GM11168 (cell line): Measurements from ENCODE around the gene PRAMEF5.
"Not testable (repeated sequence)": the region's sequence is repeated elsewhere in the genome, so short reads cannot be mapped to it uniquely, and the experiment has no call there.

Experiments used
- in situ Hi-C: fragments of 300-500 bp; cut with MboI; formaldehyde crosslinking; loops from one replicate; pipeline ENCODE4 v1.12.0; 2022; ENCODE audit warnings: low sequenced_read_pairs; ENCODE audit not compliant: unreplicated experiment

The PRAMEF5 gene

GRCh38 chr1:13246554-13246871 is 7.5 kb upstream of the PRAMEF5 start:
- in situ Hi-C loops: loop anchor here (10.0 to 25.0 kb wide), 2 partner anchors 134 to 302 kb away; partner anchors contain the start of genes HNRNPCL2 and PRAMEF6

GRCh38 chr1:13247122-13247521 is 6.9 kb upstream of the PRAMEF5 start:
- in situ Hi-C loops: loop anchor here (10.0 to 25.0 kb wide), 2 partner anchors 135 to 302 kb away; partner anchors contain the start of genes HNRNPCL2 and PRAMEF6

- in situ Hi-C loops: not testable (repeated sequence)
These were observed 11.1 kb downstream of the PRAMEF5 start for GRCh38 chr1:13265124-13265523.

GRCh38 chr1:13277016-13277415 is 23.0 kb downstream of the PRAMEF5 start:
- in situ Hi-C loops: not testable (repeated sequence)

- in situ Hi-C loops: not testable (repeated sequence)
These were observed 25.6 kb downstream of the PRAMEF5 start for GRCh38 chr1:13279617-13280016.

- in situ Hi-C loops: not testable (repeated sequence)
These were observed 31.0 kb downstream of the PRAMEF5 start, which contains the start of gene PRAMEF8 for GRCh38 chr1:13285037-13285436. Gene PRAMEF8, minus strand, starts transcription at chr1:13285137. Its CDS starts 1,046 bp downstream, at chr1:13284091.

GRCh38 chr1:13289030-13289429 is 35.0 kb downstream of the PRAMEF5 start:
- in situ Hi-C loops: not testable (repeated sequence)

GRCh38 chr1:13297216-13297931 is 43.4 kb downstream of the PRAMEF5 start:
- in situ Hi-C loops: not testable (repeated sequence)

- in situ Hi-C loops: not testable (repeated sequence)
These were observed 44.7 kb downstream of the PRAMEF5 start for GRCh38 chr1:13298699-13299098.

GRCh38 chr1:13302197-13302596 is 48.2 kb downstream of the PRAMEF5 start:
- in situ Hi-C loops: loop anchor here (25.0 kb wide), 1 partner anchor 415 kb away; the partner anchor contains the start of genes PRAMEF10 and PRAMEF4

- in situ Hi-C loops: loop anchor here (25.0 kb wide), 1 partner anchor 416 kb away; the partner anchor contains the start of genes PRAMEF10 and PRAMEF4
These were observed 49.2 kb downstream of the PRAMEF5 start, which contains the start of gene PRAMEF33 for GRCh38 chr1:13303239-13303638. Gene PRAMEF33, plus strand, starts transcription at chr1:13303539. Its CDS starts 2,416 bp downstream, at chr1:13305955.
